BJ (cell line): ENCODE results near the gene CDK3. TPM values are rescaled to one million over a fixed set of nuclear protein-coding genes. Genes with fewer than 3 reads are reported as not detected.

Experiments used
- CTCF ChIA-PET: fragments of 350-600 bp; formaldehyde crosslinking; extraction: SDS; loops from one replicate; lab custom pipeline; 2021; ENCODE audit warnings: antibody characterized with exemption, inconsistent platforms; lab: Yijun Ruan, JAX
- POLR2A ChIA-PET: fragments of 300-600 bp; sonication (Branson Sonifier 250); formaldehyde crosslinking; extraction: SDS; loops from one replicate; lab custom pipeline; 2021; ENCODE audit warnings: antibody characterized with exemption; lab: Charles Lee
- DNase-seq: peaks from one replicate; pipeline ENCODE4 v3.0.0-alpha.2; 2011; ENCODE audit warnings: low read depth
- H3K27me3 ChIP-seq: 2 replicates; pipeline ENCODE4 v1.6.0; 2011; ENCODE audit warnings: low read length; ENCODE audit not compliant: control insufficient read depth, insufficient read depth
- H3K36me3 ChIP-seq: 2 replicates; pipeline ENCODE4 v1.5.1; 2011; ENCODE audit warnings: low read length; ENCODE audit not compliant: control insufficient read depth, insufficient read depth
- H3K4me3 ChIP-seq: 2 replicates; pipeline ENCODE4 v1.5.1; 2011; ENCODE audit warnings: low read depth, mild to moderate bottlenecking, control low read depth, low read length
- CTCF ChIP-seq: IDR thresholded peaks from 2 replicates; pipeline ENCODE4 v1.5.1; 2011; ENCODE audit warnings: low read depth, mild to moderate bottlenecking, control low read depth, inconsistent platforms, low read length, moderate library complexity; ENCODE audit not compliant: insufficient read depth
- polyA plus RNA-seq: library from polyadenylated mRNA; depleted of rRNA; stranded (reverse); fragments of >200 nt; gene quantifications from 2 replicates; pipeline ENCODE4 v1.2.3, GENCODE V29; 2011

The CDK3 gene
- polyA plus RNA-seq, 1 experiment = 5.6 TPM

- DNase-seq = no peak
- TF ChIP-seq CTCF = no peak
- ChIA-PET CTCF (interaction anchor here (0.6 to 19.9 kb wide), 5 partner anchors 10 to 635 kb away, joined by 3 to 264 read pairs (median 4); partner anchors contain the start of genes CDK3 and MRPL38), POLR2A (no interaction called here)
- Histone ChIP-seq H3K4me3 (no peak overlapping the region), H3K27me3 (no peaks in the 10 kb centered on the region), H3K36me3 (peaks cover 3% of the 10 kb centered on the region)
These were observed 8.2 kb downstream of the CDK3 start for GRCh38 chr17:76008630-76009425.

- no peak for DNase-seq
- CTCF ChIA-PET = interaction anchor here (0.6 to 19.9 kb wide), 3 partner anchors 10 to 635 kb away, joined by 3 to 264 read pairs (median 29); partner anchors contain the start of genes CDK3 and MRPL38
- no peak overlapping the region for H3K4me3 ChIP-seq
- H3K27me3 ChIP-seq = no peaks in the 10 kb centered on the region
- no peak for TF ChIP-seq CTCF
- H3K36me3 ChIP-seq = peaks cover 3% of the 10 kb centered on the region
- POLR2A ChIA-PET = no interaction called here
These were observed 8.8 kb downstream of the CDK3 start for GRCh38 chr17:76009447-76009846.

GRCh38 chr17:76009969-76010661, 9.5 kb downstream of the CDK3 start:
- H3K36me3 ChIP-seq = no peaks in the 10 kb centered on the region
- CTCF ChIA-PET = interaction anchor here (0.6 to 19.9 kb wide), 6 partner anchors 9 to 636 kb away, joined by 3 to 264 read pairs (median 4); partner anchors contain the start of genes CDK3 and MRPL38
- no peak for DNase-seq
- no peak overlapping the region for H3K4me3 ChIP-seq
- POLR2A ChIA-PET = no interaction called here
- TF ChIP-seq CTCF = no peak
- no peaks in the 10 kb centered on the region for H3K27me3 ChIP-seq

GRCh38 chr17:76011951-76012350, 11.3 kb downstream of the CDK3 start:
- H3K27me3 ChIP-seq = no peaks in the 10 kb centered on the region
- DNase-seq = no peak
- CTCF ChIA-PET = interaction anchor here (0.8 to 19.9 kb wide), 6 partner anchors 9 to 287 kb away, joined by 3 to 264 read pairs (median 39); partner anchors contain the start of genes CDK3 and MRPL38
- no peak for TF ChIP-seq CTCF
- H3K4me3 ChIP-seq = no peak overlapping the region
- POLR2A ChIA-PET = interaction anchor here (0.6 kb wide), 1 partner anchor 8 kb away, joined by 3 read pairs; no protein-coding TSS in a partner anchor
- H3K36me3 ChIP-seq = no peaks in the 10 kb centered on the region
